NCI-H2107 (cell line): ENCODE measurements around the gene OR52E2.
"Not testable (repeated sequence)": the region's sequence is repeated elsewhere in the genome, so short reads cannot be mapped to it uniquely, and the experiment has no call there.

ENCODE experiments used
- DNase-seq: peaks from one replicate; lab custom pipeline; 2025; lab: John Stamatoyannopoulos, UW

OR52E2 gene

DNA sequence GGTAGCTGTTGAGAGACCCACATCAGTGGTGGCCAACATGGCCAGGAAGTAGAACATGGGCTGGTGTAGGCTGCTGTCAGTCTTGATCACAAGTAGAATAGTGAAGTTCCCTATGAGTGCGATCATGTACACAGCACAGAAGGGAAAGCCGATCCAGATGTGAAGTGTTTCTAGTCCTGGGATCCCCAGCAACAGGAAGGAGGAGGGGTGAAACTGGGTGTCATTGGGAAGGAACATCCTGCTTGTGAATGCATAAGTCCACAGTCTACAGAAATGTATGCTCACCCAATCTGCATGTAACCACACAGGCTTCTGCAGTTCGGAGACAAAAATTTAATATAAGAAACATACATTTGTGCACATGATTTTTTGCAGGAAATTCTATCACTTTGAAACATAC is at the start of gene OR52E2:
Gene OR52E2 (minus strand): TSS at position 237 of the 400 bp plus-strand sequence. CDS start 0 bp downstream, at position 237.
- no peak for DNase-seq

DNA sequence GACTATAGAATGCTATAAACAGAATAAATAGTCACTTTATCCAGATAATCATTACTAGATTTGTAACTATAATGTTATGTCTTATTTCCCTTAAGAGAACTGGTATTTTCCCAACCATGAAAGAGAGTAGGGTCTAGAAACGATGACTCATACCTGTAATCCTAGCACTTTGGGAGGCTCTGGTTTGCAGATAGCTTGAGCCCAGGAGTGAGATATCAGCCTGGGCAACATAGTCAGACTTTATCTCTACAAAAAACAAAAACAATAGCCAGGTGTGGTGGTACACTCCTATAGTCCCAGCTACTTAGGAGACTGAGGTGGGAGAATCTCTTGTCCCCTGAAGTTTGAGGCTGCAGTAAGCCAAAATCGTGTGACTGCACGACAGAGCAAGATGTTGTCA is 47.9 kb upstream of the OR52E2 start:
- no peak for DNase-seq

DNA sequence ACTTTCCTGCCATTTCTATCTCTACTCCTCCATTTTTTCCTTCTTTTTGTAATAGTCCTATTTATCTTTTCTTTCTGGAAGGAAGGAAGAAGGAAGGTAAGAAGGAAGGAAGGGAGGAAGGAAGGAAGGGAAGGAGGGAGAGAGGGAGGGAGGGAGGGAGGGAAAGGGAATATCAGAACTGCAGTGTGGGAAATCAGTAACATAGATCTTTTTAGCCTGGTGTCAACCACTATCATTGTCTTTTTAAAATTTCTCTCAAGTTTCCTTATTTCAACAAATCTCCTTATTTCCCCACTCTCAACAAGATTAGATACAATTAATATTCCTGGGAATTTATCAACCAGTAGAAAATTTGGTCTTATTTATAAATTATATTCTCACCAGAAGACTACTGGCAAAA is 43.6 kb upstream of the OR52E2 start:
- no peak for DNase-seq

DNA sequence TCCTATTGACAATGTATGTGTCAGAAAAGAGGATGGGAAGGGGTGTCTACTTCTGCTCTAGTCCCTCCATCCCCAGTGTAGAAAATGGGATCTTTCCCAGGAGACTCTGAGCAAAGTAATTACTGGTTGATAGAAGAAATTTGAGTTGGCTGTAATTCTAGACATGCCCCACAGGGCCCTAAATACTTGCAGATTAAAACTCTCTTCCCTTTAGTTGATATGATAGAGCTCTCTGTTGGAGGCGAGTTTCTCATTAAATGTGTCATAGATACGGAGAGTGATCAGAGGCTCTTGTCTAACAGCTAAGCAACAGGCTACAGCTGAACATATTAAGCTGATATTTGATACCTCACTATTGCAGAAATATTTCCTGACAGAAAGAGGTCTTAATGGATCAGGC is 42.8 kb upstream of the OR52E2 start:
- no peak for DNase-seq

DNA sequence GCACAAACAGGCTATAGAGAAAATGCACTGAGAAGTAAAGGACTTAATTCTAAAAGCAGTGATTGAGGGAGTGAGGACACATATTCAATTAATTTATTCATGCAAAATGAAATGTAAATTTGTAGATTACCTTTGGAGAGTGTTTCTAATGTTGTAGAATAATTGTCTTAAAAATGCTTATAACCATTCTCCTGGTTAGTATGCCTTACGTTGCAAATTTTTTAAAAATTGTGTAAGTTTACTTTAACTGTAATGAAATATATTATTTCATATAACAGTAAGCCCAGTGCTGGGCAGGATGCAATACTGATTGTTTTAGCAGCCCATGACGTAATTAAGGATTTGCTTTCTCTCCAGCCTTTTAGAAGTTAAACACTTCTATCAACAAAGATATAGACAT is 36.6 kb upstream of the OR52E2 start:
- DNase-seq = no peak

DNA sequence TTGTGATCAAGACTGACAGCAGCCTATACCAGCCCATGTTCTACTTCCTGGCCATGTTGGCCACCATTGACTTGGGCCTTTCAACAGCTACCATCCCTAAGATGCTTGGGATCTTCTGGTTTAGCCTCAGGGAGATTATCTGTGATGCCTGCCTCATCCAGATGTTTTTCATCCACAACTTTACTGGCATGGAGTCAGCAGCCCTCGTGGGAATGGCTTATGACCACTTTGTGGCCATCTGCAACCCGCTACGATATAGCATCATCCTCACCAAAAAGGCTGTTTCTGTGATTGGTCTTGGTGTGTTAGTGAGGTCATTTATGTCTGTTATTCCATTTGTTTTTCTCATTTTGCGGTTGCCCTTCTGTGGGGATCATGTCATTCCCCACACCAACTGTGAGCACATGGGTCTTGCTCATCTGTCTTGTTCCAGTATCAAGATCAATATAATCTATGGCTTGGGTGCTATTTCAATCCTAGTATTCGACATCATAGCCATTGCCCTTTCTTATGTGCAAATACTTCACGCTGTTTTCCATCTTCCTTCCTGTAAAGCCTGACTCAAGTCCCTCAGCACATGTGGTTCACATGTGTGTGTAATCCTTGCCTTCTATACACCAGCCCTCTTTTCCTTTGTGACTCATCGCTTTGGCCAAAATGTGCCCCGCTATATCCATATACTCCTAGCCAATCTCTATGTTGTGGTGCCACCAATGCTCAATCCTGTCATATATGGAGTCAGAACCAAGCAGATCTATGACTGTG is 33.6 kb upstream of the OR52E2 start:
- DNase-seq = no peak

DNA sequence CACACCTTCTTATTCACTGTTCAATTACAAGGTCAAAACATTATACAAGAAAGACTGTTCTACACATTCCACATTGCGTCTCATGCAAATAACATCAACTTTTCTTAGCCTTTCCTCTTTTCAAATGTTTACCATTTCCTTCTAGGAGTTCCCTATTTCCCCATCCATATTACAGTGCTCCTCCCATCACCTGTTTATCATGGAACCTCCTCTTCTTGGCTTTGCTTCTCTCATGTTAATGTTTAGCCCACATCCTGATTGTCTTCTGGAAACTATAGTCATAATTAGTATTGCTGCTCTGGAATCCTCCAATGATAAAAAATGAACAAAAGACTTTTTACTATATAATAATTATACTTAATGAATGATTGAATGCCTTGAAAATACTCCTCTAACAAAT is 31.2 kb upstream of the OR52E2 start:
- DNase-seq = no peak

DNA sequence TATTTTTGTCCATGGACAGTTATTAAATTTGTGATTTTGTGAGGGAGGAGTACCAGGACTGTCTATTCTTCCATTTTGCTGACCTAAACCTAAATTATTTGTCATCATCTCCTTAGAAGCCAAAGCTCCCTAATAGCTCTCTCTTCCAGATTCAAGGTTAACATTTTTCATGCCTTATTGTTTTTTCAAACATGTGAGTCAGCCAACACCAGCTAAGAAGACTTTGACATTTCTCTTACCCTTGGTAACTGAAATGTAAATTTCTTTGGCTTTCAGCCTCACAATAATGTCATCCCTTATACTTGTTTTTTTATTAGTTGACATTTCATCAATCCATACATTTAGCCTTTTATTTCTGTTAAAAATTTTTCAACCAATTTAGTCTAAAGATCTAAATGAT is 29.1 kb upstream of the OR52E2 start:
- DNase-seq = no peak

DNA sequence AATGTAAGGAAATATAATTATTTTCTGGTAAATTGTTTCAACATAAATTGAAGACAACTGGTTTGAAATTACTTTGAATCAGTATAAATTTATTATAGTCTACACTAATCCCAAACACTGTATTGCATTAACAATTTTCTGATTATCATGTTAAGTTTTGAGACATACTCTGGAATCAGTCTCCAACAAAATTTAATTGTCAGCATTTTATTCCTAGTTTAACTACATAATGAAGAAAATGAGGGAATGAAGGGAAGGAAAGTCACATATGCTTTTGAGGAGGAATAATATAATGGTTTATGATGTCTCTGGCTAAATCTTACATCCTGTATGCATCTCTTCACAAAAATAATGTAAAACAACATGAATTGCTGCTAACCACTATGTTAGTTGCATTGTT is 24.2 kb upstream of the OR52E2 start:
- DNase-seq = no peak

DNA sequence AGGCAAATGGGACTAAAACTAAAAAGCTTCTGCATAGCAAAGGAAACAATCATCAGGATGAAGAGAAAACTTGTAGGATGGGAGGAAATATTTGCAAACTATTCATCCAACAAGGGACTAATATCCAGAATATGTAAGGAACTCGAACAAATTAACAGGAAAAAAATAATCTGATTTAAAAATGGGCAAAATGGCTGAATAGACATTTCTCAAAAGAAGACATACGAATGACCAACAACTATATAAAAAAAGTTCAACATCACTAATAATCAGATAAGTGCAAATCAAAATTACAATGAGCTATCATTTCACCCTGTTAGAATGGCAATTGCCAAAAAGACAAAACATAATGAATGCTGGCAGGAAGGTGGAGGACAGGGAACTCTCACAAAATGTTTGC is 22.0 kb upstream of the OR52E2 start:
- no peak for DNase-seq

DNA sequence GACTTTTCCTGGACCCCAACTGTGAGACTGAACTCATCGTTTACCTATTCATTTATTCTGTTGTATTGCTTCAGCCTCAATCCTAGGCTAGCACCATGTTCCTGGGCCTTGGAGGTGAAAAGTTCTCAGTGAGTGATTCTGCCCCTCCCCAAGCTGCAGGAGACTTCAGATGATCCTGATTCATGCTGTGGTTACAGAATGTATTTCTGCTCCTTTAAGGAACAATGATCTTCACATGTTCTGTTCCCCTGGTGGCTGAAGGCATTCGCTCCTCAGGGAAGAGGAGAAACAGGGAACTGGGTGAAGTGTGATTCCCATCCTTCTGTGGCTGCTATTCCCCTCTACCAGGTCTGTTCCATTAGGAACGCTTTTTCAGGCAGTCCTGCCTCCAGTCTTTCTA is 12.4 kb upstream of the OR52E2 start:
- DNase-seq = no peak

DNA sequence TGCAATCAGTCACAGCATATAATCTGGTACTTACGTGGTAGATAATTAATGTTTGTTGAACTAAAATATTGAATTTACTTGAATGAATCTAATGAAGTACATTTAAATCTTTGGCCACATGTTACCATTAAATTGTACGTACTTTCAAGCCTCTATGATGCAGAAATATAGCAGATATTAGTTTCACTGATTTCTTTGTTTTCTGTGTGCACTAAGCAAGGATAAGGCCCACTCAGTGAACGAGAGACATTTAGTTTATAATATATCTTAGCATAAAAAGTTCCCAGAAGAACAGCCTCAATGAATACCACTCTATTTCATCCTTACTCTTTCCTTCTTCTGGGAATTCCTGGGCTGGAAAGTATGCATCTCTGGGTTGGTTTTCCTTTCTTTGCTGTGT is 9.8 kb upstream of the OR52E2 start, which contains the start of gene OR52E1:
Gene OR52E1 (plus strand): TSS at position 301 of the 400 bp plus-strand sequence.
- no peak for DNase-seq

DNA sequence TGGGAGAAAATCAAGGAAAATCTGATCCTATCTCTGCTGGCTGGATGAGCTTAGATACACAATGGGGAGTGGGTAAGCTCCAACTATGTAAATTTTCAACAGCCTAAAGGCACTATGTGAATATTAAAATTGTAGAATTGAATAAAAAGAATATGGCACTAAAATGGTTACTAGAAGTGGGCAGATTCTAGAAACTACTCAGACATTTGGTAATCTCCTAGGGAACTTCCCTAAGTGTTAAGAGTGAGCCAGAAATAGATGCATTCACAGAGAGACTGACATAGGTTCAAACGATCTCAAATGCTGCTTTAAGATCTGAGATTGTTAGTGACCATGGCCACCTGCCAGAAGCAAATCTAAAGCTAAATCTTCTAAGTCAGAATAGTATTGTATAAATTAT is 5.6 kb upstream of the OR52E2 start:
- no peak for DNase-seq

DNA sequence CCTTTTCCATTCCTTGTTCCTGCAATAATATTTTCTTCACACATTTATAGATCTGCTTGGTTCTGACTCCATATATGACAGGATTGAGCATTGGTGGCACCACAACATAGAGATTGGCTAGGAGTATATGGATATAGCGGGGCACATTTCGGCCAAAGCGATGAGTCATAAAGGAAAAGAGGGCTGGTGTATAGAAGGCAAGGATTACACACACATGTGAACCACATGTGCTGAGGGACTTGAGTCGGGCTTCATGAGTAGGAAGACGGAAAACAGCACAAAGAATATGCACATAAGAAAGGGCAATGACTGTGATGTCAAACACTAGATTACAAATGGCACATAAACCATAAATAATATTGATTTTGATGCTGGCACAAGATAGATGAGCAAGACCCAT is 748 bp downstream of the OR52E2 start:
- DNase-seq = not testable (repeated sequence)

DNA sequence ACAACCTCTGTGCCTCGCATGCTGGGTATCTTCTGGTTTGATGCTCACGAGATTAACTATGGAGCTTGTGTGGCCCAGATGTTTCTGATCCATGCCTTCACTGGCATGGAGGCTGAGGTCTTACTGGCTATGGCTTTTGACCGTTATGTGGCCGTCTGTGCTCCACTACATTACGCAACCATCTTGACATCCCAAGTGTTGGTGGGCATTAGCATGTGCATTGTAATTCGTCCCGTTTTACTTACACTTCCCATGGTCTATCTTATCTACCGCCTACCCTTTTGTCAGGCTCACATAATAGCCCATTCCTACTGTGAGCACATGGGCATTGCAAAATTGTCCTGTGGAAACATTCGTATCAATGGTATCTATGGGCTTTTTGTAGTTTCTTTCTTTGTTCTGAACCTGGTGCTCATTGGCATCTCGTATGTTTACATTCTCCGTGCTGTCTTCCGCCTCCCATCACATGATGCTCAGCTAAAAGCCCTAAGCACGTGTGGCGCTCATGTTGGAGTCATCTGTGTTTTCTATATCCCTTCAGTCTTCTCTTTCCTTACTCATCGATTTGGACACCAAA is 12.6 kb downstream of the OR52E2 start:
- no peak for DNase-seq

DNA sequence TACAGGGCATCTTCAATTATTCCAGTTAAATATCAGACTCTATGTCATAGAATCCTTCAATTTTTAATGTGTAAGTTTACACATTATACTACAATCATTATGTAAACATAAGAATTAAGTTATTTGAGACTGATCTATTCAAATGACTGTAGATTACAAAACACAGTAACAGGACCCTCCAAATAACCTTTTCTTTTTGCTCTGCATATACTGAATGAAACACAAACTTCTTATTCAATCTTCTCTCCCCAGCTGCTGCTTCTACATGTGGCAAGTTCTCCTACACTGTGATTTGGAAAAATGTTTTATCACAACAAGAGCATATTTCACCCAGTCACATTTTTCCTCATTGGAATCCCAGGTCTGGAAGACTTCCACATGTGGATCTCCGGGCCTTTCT is 13.2 kb downstream of the OR52E2 start, which contains the start of gene OR52J3:
Gene OR52J3 (plus strand): TSS at position 301 of the 400 bp plus-strand sequence. CDS start 0 bp downstream, at position 301.
- no peak for DNase-seq

DNA sequence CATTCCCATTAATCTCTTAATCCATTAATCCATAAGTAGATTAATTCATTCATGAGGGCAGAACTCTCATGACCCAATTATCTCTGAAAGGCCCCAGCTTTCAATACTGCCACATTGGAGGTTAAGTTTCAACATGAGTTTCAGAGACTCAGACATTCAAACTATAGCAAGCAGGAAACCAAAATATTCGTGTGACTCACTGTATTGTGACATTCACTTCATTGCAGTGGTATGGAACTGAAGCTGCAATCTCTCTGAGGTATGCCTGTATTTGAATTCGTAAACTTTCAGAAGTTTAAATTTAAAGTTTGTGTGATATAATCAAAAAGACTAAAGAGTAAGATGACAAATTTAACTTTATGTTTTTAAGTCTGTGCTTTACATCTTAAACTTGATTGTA is 16.0 kb downstream of the OR52E2 start:
- no peak for DNase-seq

DNA sequence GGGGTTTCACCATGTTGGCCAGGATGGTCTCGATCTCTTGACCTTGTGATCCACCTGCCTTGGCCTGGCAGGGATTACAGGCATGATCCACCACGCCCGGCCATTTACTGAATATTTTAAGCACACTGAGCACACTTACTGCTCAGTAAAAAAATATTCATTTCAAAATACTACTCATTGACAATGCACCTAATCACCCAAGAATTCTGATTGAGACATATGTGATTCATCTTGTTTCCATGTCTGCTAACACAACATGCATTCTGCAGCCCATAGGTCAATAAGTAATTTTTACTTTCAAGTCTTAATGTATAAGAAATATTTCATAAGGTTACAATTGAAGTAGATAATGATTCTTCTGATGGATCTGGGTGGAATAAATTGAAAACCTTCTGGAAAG is 17.3 kb downstream of the OR52E2 start:
- DNase-seq = no peak

DNA sequence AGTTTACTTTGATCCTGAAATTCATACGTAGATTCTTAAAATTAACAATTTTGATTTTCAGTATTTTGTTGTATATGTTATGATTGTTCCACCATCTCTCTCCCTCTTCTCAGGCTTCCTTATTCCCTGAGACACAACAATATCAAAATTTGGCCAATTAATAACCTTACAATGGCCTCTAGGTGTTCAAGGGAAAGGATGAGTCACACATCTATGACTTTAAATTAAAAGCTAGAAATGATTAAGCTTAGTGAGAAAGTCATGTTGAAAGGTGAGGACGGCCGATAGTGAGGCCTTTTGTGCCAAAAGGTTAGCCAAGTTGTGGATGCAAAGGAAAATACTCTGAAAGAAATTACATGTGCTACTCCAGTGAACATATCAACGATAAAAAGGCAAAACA is 18.6 kb downstream of the OR52E2 start:
- no peak for DNase-seq

DNA sequence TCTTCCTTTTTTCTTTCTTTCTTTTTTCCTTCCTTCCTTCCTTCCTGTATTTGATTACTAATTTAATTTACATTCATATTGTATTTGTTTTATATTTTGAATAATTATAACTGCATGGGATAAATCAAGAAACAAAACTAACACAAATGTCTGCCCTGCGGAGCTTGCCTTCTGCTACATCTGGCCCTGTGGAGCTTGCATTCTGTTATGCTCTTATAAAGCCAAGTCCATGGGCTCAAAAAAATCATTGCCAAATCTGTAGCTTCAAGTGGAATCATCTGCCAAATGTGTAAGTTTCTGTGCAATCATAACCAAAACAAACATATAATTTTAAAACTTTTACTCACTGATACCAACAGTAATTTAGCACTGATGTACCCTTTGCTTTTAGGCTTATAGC is 21.1 kb downstream of the OR52E2 start:
- DNase-seq = no peak

DNA sequence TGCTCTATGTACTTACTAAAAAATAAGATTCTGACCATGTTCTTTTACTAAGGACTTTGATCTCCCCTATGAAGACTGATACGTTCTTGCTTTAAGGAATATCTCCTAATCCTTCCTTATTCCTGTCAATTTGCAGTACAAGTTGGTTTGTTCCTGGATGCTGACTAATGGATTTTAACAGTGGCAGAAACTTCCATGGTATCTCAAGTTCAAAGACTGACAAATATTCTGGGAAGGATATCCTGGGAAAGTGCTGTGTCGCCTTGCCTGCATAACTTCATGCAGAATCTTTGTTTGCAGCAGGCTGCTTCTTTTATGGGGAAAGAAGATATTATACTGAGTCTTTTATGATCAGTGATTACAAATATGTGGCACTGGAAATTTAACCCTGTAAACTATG is 21.5 kb downstream of the OR52E2 start:
- no peak for DNase-seq

DNA sequence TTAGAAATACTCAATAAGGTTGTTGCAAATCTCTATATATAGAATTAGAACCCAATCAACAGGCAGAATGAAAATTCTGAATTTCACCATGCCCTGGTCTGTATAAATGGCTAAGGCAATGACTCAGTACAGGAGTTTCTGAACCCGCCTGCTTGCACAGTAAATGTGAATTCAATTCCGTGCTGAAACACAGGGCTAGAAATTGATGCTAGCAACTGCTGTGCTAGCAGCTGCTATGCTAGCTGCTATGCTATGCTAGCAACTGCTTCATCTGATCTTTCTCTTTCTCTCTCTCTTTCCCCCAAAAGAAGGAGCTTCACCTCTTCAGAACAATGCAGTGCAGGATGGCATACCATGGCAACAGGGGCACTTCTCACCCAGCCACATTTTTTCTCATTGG is 22.8 kb downstream of the OR52E2 start:
- DNase-seq = no peak

DNA sequence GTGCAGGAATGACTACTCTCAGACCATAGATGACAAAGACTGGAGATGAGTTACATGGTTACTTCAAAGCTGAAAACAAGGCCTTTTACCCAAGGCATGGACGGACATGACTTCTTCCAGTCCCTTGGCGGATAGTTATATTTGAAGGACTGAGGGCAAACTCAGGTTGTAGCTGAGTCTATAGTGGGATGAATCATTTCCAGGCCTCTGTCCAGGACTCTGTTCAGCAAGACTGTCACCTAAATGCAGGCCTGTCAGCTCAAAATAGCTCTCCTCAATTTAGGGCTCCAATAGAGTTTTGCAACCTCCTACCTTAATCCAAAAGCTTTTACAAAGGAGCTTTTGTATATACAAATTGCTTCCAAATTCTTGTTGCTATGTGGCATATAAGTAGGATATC is 37.4 kb downstream of the OR52E2 start:
- DNase-seq = no peak

DNA sequence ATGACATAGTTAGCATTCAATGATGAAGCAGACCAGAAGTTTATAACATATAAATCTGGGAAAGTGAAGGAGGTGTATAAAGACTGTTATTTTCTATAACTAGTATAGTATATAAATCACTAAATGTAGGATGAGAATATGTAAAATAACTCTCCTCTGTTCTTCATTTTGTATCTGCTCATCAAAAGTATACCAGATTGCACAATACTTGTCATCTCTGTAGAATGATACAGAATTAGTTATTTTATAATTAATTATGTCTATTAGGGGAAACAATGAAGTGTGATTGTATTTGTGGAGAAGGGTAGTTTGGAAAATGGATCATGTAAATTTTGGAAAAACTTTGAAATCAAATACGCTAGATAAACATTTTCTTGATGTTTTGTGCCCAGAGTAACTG is 46.4 kb downstream of the OR52E2 start:
- DNase-seq = no peak
